Spinal cord (tissue), 10 donors: ENCODE measurements around the gene MT1F. TPM values are rescaled to one million over a fixed set of nuclear protein-coding genes. Genes with fewer than 3 reads are reported as not detected.

Experiments
- DNase-seq, 6 donors: peaks; one replicate each; pipeline versions ENCODE4 v3.0.0 to v3.0.0-alpha.2; 2013 to 2015; ENCODE audit warnings: low spot score in 6 of 6, low read depth in 4 of 6
- H3K27ac ChIP-seq: one replicate; pipeline ENCODE4 v1.5.1; 2013; ENCODE audit warnings: low read depth, low read length, control low read depth
- H3K27me3 ChIP-seq: one replicate; pipeline ENCODE4 v1.6.1; 2013; ENCODE audit warnings: low read length; ENCODE audit not compliant: control insufficient read depth, insufficient read depth
- H3K36me3 ChIP-seq: one replicate; pipeline ENCODE4 v1.6.1; 2013; ENCODE audit warnings: low read length; ENCODE audit not compliant: control insufficient read depth, insufficient read depth
- H3K4me1 ChIP-seq: one replicate; pipeline ENCODE4 v1.6.1; 2013; ENCODE audit warnings: low read length; ENCODE audit not compliant: control insufficient read depth, insufficient read depth
- H3K4me3 ChIP-seq: one replicate; pipeline ENCODE4 v1.5.1; 2013; ENCODE audit warnings: low read depth, low read length, control low read depth
- H3K9me3 ChIP-seq: one replicate; pipeline ENCODE4 v1.6.1; 2013; ENCODE audit warnings: low read length; ENCODE audit not compliant: control insufficient read depth, insufficient read depth
- WGBS: methylation state at CpG from one replicate; pipeline ENCODE4 v1.1.5; 2013; ENCODE audit warnings: missing lambda C conversion rate; ENCODE audit not compliant: insufficient coverage; 5-methylcytosine and 5-hydroxymethylcytosine counted together
- polyA plus RNA-seq, 2 donors: library from polyadenylated mRNA; unstranded; fragments of 120-200 nt; gene quantifications; one replicate each; pipeline ENCODE4 v1.2.1, GENCODE V29; 2013; ENCODE audit not compliant: insufficient read length in 2 of 2
- total RNA-seq, 2 donors: library from RNA; depleted of rRNA in 1 of 2; stranded (reverse); fragments of 120-200 nt in 1 of 2; fragments of >200 nt in 1 of 2; gene quantifications; one replicate each; pipeline versions ENCODE4 v1.2.3 to v1.2.4, GENCODE V29; 2013 to 2014
- donor health status: healthy.

Gene MT1F
- total and polyA plus RNA-seq, 4 donors: 3.6 to 31.0 (median 13.0) TPM

DNA sequence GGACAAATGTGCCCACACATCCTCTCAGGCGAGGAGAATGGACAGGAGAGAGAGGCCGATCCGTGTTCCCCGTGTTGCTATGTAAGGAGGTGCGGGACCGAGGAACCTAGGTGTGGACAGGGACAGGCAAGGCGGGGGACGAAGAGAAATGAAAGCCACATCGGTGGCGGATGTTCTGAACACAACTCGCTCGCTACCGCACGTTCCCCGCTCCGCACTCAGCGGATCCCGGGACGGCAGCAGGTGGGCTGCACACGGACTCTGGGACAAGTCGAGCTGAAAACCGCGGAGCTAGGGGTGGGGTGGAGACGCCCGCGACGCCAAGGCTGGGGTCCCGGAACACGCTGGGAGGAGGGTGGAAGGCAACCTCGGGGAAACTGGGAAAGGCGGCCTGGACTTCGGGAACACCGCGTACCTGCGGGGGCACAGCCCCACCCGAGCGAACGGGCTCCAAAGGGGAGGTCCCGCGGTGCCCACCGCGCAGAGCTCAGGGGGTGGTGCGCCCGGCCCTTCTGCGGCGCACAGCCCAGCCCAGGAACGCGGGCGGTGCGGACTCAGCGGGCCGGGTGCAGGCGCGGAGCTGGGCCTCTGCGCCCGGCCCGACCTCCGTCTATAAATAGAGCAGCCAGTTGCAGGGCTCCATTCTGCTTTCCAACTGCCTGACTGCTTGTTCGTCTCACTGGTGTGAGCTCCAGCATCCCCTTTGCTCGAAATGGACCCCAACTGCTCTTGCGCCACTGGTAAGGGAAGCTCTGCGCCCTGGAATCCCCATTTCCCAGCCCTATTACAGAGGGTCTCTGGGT is 32.4 kb upstream of the MT1F start, which contains the start of gene MT1E:
Gene MT1E, plus strand, starts transcription at position 642 of the 803 bp plus-strand sequence. Its CDS starts 71 bp downstream, at position 713.
- H3K4me1 ChIP-seq: peaks cover 19% of the 10 kb centered on the region
- H3K27ac ChIP-seq: peak within 1 kb of the TSS; percentile 81
- peak in 2 of 6 donors; percentile 53 to 74 for DNase-seq
- peaks cover 21% of the 10 kb centered on the region for H3K27me3 ChIP-seq
- peak within 1 kb of the TSS; percentile 53 for H3K4me3 ChIP-seq
- no peaks in the 10 kb centered on the region for H3K9me3 ChIP-seq
- H3K36me3 ChIP-seq: no peaks in the 10 kb centered on the region
- WGBS: under 1% methylated on average over 62 of the region's 62 CpGs

DNA sequence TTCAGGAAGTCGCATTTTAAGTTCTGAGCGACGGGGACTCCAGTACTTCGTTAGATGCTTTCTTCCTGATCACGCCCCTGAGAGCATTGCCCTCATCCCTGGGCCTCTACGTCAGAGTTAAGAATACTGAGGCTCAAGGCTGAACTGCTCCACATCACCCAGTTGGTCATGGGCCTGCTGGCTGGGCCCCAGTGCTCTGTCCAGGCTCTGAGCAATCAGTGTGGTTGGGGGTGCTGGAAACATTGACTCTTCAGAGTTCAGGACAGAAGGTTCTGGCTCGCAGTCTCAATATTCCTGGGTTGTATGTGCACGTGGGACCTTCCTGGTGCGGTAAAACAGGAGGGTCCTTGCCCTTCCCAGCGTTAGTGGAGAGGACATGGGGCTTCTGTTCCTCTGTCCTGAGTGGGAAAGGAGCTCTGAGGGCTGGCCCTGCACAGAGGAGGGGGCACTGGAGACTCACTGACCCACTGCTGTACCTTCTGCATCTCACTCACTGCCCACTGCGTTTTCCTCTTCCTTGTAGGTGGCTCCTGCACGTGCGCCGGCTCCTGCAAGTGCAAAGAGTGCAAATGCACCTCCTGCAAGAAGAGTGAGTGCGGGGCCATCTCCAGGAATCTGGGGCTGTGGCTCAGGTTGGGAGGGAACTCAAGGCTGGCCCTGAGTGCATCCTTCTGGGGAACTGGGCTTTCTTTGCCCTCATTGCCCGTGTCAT is 31.7 kb upstream of the MT1F start:
- DNase-seq: no peak
- Histone ChIP-seq H3K4me1 (peaks cover 19% of the 10 kb centered on the region), H3K27me3 (peaks cover 26% of the 10 kb centered on the region), H3K4me3 (peak overlapping the region; percentile 52), H3K27ac (peak overlapping the region; percentile 81), H3K36me3 (no peaks in the 10 kb centered on the region), H3K9me3 (no peaks in the 10 kb centered on the region)
- 25% methylated on average over 13 of the region's 16 CpGs for WGBS

DNA sequence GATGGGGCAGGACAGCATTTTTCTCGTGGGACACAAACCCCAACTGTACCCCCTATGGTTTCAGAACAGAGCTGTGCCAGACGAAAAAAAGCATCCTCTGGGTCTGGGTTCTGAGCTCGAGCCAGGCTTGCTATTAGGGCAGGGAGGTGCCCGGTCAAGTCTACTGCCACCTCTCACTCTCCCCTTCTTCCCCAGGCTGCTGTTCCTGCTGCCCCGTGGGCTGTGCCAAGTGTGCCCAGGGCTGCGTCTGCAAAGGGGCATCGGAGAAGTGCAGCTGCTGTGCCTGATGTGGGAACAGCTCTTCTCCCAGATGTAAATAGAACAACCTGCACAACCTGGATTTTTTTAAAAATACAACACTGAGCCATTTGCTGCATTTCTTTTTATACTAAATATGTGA is 31.1 kb upstream of the MT1F start:
- Histone ChIP-seq H3K4me3 (no peak overlapping the region), H3K36me3 (no peaks in the 10 kb centered on the region), H3K9me3 (no peaks in the 10 kb centered on the region), H3K27me3 (peaks cover 32% of the 10 kb centered on the region), H3K4me1 (peaks cover 19% of the 10 kb centered on the region), H3K27ac (no peak overlapping the region)
- no peak for DNase-seq
- 75% methylated on average over 3 of the region's 7 CpGs for WGBS

DNA sequence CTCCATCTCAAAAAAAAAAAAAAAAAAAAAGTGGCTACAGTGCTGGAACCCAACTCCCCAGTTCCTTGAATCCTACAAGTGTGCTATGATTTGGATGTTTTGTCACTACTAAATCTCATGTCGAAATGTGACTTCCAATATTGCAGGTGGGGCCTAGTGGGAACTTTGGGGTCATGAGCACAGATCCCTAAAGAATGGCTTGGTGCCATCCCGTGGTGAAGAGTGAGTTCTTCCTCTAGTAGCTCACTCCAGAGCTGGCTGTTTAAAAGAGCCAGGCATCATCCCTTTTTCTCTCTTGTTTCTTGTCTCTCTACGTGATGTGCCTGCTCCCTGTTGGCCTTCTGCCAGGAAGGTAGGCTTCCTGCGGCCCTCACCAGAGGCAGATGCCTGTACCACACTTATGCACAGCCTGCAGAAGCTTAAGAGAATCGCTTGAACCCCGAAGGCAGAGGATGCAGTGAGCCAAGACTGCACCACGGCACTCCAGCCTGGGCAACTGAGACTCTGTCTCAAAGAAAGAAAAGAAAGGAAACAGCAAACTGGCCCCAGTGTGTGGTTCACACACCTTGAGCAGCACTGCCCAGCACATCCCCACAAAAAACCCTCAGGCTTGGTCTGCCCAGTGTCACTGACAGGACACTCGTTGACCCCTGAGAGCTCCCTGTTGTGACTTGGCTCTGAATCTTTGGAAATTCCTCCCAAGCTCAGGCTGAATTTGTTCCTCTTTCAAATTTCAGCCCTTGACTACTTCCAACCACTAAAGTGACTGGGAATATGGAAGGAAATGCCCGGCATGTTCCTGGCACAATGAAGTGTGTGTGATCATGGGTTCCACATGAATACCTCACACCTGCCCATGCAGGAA is 29.0 kb upstream of the MT1F start:
- Histone ChIP-seq H3K27me3 (peaks cover 52% of the 10 kb centered on the region), H3K27ac (no peak overlapping the region), H3K36me3 (no peaks in the 10 kb centered on the region), H3K4me3 (no peak overlapping the region), H3K4me1 (peaks cover 39% of the 10 kb centered on the region), H3K9me3 (no peaks in the 10 kb centered on the region)
- DNase-seq: no peak
- 67% methylated on average over 7 of the region's 9 CpGs for WGBS

DNA sequence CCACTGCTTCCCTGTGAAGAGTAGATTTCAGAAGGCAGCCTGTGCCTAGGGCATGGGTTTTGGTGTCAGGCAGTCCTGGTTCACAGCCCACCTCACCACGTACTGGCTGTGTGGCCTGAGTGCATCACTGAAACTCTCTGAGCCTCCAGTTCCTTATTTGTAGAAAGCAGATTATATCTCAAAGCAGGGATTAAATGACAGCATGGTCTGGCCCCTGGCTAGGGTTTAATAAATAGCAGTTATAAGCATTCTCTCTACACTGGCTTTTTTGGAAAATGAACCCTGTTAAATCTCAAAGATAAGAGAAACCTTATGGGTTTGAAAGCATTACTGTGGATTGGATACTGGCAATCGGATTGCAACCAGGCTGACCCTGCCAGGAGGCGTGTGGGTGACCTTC is 28.2 kb upstream of the MT1F start:
- no peaks in the 10 kb centered on the region for H3K36me3 ChIP-seq
- no peak for DNase-seq
- no peak overlapping the region for H3K27ac ChIP-seq
- H3K9me3 ChIP-seq: no peaks in the 10 kb centered on the region
- H3K4me3 ChIP-seq: no peak overlapping the region
- 94% methylated on average over 2 of the region's 3 CpGs for WGBS
- H3K4me1 ChIP-seq: peaks cover 40% of the 10 kb centered on the region
- H3K27me3 ChIP-seq: peaks cover 60% of the 10 kb centered on the region

DNA sequence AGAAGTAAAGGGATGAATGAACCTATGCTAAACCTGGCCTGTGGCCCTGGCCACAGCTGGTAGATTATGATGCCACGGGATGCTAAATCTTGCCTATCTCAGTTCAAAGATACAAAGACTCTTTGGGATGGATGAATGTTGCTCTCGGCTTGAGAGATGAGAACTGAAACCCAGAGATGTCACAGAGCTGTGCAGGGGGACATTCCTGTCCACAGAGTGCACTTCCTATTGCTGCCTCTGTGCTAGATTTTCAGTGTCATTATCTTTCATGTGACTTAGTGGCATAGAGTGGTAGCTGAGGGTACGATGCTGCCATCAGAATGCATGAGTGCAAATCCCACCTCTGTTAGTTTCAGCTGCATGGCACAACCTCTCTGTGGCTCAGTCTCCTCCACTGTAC is 27.6 kb upstream of the MT1F start:
- H3K4me3 ChIP-seq: no peak overlapping the region
- H3K4me1 ChIP-seq: peaks cover 42% of the 10 kb centered on the region
- H3K27me3 ChIP-seq: peaks cover 61% of the 10 kb centered on the region
- H3K9me3 ChIP-seq: no peaks in the 10 kb centered on the region
- DNase-seq: no peak
- 78% methylated on average over 3 of the region's 3 CpGs for WGBS
- no peak overlapping the region for H3K27ac ChIP-seq
- no peaks in the 10 kb centered on the region for H3K36me3 ChIP-seq

DNA sequence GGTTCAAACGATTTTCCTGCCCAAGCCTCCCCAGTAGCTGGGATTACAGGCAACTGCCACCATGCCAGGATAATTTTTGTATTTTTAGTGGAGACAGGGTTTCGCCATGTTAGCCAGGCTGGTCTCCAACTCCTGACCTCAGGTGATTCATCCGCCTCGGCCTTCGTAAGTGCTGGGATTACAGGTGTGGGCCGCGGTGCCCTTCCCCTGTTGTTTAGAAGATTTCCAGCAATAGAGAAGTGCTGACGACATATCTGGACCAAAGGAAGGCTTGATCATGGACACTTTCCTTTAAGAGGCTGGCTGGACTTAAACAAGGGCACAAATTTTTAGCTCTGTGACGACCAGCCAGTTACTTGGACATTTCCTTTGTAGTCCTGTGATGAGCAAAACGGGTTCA is 26.6 kb upstream of the MT1F start:
- H3K27me3 ChIP-seq: peaks cover 63% of the 10 kb centered on the region
- no peaks in the 10 kb centered on the region for H3K9me3 ChIP-seq
- WGBS: 92% methylated on average over 10 of the region's 10 CpGs
- H3K4me1 ChIP-seq: peaks cover 37% of the 10 kb centered on the region
- H3K27ac ChIP-seq: no peak overlapping the region
- no peak for DNase-seq
- no peaks in the 10 kb centered on the region for H3K36me3 ChIP-seq
- H3K4me3 ChIP-seq: no peak overlapping the region

DNA sequence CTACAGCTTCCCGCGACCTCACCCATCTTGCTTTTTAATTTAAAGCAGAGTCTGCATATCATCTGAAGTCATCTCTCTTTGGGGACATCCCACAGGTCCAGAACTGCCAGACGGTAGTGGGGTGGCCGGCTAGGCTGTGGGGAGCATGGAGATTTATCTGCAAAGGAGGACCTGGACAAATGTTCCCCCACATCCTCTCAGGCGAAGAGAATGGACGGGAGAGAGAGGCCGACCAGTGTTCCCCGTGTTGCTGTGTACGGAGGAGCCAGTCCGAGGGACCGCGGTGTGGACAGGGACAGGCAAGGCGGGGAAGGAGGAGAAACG is 26.0 kb upstream of the MT1F start:
- Histone ChIP-seq H3K36me3 (no peaks in the 10 kb centered on the region), H3K4me3 (peak overlapping the region; percentile 39), H3K27me3 (peaks cover 65% of the 10 kb centered on the region), H3K4me1 (peaks cover 32% of the 10 kb centered on the region), H3K27ac (peak overlapping the region; percentile 15), H3K9me3 (no peaks in the 10 kb centered on the region)
- no peak for DNase-seq
- WGBS: 8% methylated on average over 11 of the region's 14 CpGs

DNA sequence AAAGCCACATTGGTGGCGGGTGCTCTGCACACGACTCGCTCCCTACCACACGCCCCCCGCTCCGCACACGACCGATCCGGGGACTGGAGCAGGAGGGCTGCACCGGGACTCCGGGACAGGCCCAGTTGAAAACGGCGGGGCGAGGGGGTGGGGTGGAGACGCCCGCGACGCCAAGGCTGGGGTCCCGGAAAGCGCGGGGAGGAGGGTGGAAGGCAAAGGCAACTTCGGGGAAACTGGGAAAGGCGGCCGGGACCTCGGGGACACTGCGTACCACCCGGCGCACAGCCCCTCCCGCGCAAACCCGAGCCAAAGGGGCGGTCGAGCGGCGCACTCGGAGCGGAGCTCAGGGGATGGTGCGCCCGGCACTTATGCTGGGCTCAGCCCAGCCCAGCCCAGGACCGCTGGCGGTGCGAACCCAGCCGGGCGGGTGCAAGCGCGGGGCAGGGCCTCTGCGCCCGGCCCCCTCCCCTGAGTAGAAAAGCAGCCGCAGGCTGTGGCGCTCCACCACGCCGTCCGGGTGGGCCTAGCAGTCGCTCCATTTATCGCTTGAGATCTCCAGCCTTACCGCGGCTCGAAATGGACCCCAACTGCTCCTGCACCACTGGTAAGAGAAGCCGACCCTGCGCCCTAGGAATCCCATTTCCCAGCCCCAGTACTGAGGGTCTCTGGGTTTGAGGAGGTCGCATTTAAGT is 25.5 kb upstream of the MT1F start, which contains the start of gene MT1M:
Gene MT1M, plus strand, starts transcription at position 504 of the 692 bp plus-strand sequence. Its CDS starts 73 bp downstream, at position 577.
- WGBS: under 1% methylated on average over 55 of the region's 61 CpGs
- Histone ChIP-seq H3K27ac (peak within 1 kb of the TSS; percentile 15), H3K4me3 (peak within 1 kb of the TSS; percentile 39), H3K9me3 (no peaks in the 10 kb centered on the region), H3K36me3 (no peaks in the 10 kb centered on the region), H3K27me3 (peaks cover 69% of the 10 kb centered on the region), H3K4me1 (peaks cover 32% of the 10 kb centered on the region)
- DNase-seq: peak in 2 of 6 donors; percentile 41 to 71
